Esophagus muscularis mucosa (tissue), 3 donors: Measurements from ENCODE around the gene KLF13.

ENCODE experiments used
- POLR2AphosphoS5 ChIP-seq, 2 donors: sonication (generic); formaldehyde crosslinking; IDR thresholded peaks; one replicate each; pipeline ENCODE4 v1.6.1; 2017; ENCODE audit warnings: antibody characterized with exemption in 2 of 2
- TF ChIP-seq, protein P1 (sequence below), 3 experiments: fragments of 200-600 bp in 2 of 3; fragments of 450-650 bp in 1 of 3; sonication (generic) in 2 of 3; IDR thresholded peaks; one replicate each; pipeline ENCODE4 v1.5.1; 2017 to 2019; ENCODE audit warnings: antibody characterized with exemption in 3 of 3, mild to moderate bottlenecking in 2 of 3, moderate library complexity in 1 of 3

DNA sequence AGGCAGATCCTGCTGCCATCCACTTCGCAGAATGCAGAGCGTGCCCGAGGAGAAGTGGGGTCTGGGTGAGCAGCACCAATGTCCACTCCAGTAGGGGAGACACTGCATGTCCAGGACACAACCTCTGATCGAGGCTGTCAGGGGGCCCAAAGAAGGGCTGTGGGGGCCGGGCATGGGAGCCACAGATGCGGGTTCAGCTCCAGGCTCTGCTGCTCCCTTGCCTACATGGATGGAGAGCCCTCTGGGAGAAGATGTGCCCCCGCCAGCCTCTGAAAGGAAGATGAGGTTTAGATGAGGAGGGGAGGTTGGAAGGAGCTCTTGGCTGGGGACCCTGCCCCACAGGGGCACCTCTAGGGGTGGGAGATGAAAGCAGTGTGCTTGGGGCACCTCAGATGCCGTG is 75.4 kb downstream of the KLF13 start:
- TF ChIP-seq, protein P1, sequence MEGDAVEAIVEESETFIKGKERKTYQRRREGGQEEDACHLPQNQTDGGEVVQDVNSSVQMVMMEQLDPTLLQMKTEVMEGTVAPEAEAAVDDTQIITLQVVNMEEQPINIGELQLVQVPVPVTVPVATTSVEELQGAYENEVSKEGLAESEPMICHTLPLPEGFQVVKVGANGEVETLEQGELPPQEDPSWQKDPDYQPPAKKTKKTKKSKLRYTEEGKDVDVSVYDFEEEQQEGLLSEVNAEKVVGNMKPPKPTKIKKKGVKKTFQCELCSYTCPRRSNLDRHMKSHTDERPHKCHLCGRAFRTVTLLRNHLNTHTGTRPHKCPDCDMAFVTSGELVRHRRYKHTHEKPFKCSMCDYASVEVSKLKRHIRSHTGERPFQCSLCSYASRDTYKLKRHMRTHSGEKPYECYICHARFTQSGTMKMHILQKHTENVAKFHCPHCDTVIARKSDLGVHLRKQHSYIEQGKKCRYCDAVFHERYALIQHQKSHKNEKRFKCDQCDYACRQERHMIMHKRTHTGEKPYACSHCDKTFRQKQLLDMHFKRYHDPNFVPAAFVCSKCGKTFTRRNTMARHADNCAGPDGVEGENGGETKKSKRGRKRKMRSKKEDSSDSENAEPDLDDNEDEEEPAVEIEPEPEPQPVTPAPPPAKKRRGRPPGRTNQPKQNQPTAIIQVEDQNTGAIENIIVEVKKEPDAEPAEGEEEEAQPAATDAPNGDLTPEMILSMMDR (IDR thresholded peaks at IDR 0.05) = no peak
- no peak for TF ChIP-seq POLR2AphosphoS5 (IDR thresholded peaks at IDR 0.05)
